Psoas muscle (tissue), 8 donors: ENCODE results near the gene GNE. TPM values are rescaled to one million over a fixed set of nuclear protein-coding genes. Genes with fewer than 3 reads are reported as not detected.
A peak's percentile ranks its signal among the peaks of the same experiment; 100 is the strongest.
"Not testable (repeated sequence)": the region's sequence is repeated elsewhere in the genome, so short reads cannot be mapped to it uniquely, and the experiment has no call there.

Source experiments
- ATAC-seq, 4 donors: fragments of 200-7000 bp; cut with Tn5 transposase; one replicate each; pipeline ENCODE4 v1.9.1; 2020; ENCODE audit warnings: moderate library complexity in 3 of 4, mild to moderate bottlenecking in 2 of 4
- DNase-seq, 2 donors: peaks; one replicate each; pipeline ENCODE4 v3.0.0-alpha.2; 2020
- H3K27ac ChIP-seq: fragments of 200-600 bp; one replicate; pipeline ENCODE4 v1.8.0; 2022
- H3K27me3 ChIP-seq, 3 donors: fragments of 200-600 bp in 1 of 3; one replicate each; pipeline versions ENCODE4 v1.6.1 to v1.8.0; 2013 to 2022; ENCODE audit warnings: low read length in 2 of 3, mild to moderate bottlenecking in 2 of 3, moderate library complexity in 1 of 3; ENCODE audit not compliant: insufficient read depth in 3 of 3
- H3K36me3 ChIP-seq, 2 donors: fragments of 200-600 bp in 1 of 2; one replicate each; pipeline versions ENCODE4 v1.6.1 to v1.8.0; 2013 to 2022; ENCODE audit warnings: low read depth in 1 of 2, mild to moderate bottlenecking in 1 of 2, moderate library complexity in 1 of 2; ENCODE audit not compliant: insufficient read depth in 1 of 2
- H3K4me1 ChIP-seq: fragments of 200-600 bp; one replicate; pipeline ENCODE4 v1.8.0; 2022
- H3K4me3 ChIP-seq: fragments of 200-600 bp; one replicate; pipeline ENCODE4 v1.8.0; 2022; ENCODE audit warnings: mild to moderate bottlenecking
- H3K9me3 ChIP-seq: fragments of 200-600 bp; one replicate; pipeline ENCODE4 v1.8.0; 2022
- WGBS, 3 donors: extraction: QIAGEN DNeasy Blood & Tissue Kit; methylation state at CpG; one replicate each; pipeline versions ENCODE4 v1.1.6 to v1.1.7; 2013; 5-methylcytosine and 5-hydroxymethylcytosine counted together
- intact Hi-C, 2 donors: fragments of 100-400 bp; cut with DNase I; formaldehyde crosslinking; loops; one replicate each; pipeline versions ENCODE4 v1.11.0 to v1.14.2; 2022
- polyA plus RNA-seq, 3 donors: library from polyadenylated mRNA; stranded (reverse); fragments of 200-250 nt; gene quantifications; one replicate each; pipeline ENCODE4 v1.2.3, GENCODE V29; 2013
- total RNA-seq, 4 donors: library from RNA; stranded (reverse); fragmentation: NEBNext Ultra II Directional in 2 of 4; extraction: Animal tissue kit (Norgen Biotek cat#: 25700) in 2 of 4; gene quantifications; one replicate each; pipeline versions ENCODE4 v1.2.1 to v1.2.4, GENCODE V29; 2021 to 2023
- TF ChIP-seq, protein P1 (sequence below): fragments of 200-600 bp; IDR thresholded peaks from one replicate; pipeline ENCODE4 v1.8.0; 2022; ENCODE audit warnings: antibody characterized with exemption
- donor health status: healthy with polysubstance abuse.
- donor health status: DM: no; HTN: no; CAD: no; lungs with moderate emphysema.
- donor health status: Bipolar disorder and iron deficiency.
- donor health status: healthy.
- donor health status: DM: yes; HTN: yes; CAD: no.
- donor health status: DM: no; HTN: no; CAD: no.
- donor health status: DM: no; HTN: no; CAD: no.
- donor health status: DM: yes; HTN: yes; CAD: no.

GNE gene
- total and polyA plus RNA-seq, 7 donors, result 3.0 to 11.6 (median 8.9) TPM

DNA sequence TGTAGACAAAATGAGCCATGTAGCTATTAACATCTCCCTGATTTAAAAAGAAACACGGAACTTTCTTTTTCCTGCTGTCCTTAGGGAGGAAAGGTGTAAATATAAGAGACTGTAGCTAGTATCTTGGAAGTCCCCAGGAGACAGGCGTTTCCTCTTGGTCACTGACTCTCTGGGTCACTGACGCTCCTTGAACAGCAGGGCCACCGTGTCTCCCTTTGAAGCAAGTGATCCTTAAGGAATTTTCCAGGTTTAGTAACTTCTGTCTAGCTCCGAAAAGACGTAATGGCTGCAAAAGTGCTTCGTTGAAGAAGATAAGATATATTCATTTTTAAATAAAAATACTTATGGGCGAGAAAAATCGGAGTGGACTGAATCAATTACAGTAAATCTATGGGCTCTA lies 68.3 kb downstream of the GNE start:
- Histone ChIP-seq H3K27me3 (no peaks in the 10 kb centered on the region), H3K9me3 (no peaks in the 10 kb centered on the region), H3K27ac (peak overlapping the region; percentile 97), H3K36me3 (peaks cover 0 to 4% of the 10 kb centered on the region in 2 donors), H3K4me3 (peak overlapping the region; percentile 95), H3K4me1 (peaks cover 41% of the 10 kb centered on the region)
- DNase-seq (no peak), ATAC-seq (no peak)
- 9 to 13% (median 11%) methylated on average over 9 of the region's 9 CpGs for WGBS, 3 donors
- intact Hi-C loops, result loop anchor here (5.0 kb wide), 2 partner anchors 67 to 137 kb away; partner anchors contain the start of gene GNE (in 1 of the 2)
- TF ChIP-seq, protein P1, sequence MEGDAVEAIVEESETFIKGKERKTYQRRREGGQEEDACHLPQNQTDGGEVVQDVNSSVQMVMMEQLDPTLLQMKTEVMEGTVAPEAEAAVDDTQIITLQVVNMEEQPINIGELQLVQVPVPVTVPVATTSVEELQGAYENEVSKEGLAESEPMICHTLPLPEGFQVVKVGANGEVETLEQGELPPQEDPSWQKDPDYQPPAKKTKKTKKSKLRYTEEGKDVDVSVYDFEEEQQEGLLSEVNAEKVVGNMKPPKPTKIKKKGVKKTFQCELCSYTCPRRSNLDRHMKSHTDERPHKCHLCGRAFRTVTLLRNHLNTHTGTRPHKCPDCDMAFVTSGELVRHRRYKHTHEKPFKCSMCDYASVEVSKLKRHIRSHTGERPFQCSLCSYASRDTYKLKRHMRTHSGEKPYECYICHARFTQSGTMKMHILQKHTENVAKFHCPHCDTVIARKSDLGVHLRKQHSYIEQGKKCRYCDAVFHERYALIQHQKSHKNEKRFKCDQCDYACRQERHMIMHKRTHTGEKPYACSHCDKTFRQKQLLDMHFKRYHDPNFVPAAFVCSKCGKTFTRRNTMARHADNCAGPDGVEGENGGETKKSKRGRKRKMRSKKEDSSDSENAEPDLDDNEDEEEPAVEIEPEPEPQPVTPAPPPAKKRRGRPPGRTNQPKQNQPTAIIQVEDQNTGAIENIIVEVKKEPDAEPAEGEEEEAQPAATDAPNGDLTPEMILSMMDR, result no peak

DNA sequence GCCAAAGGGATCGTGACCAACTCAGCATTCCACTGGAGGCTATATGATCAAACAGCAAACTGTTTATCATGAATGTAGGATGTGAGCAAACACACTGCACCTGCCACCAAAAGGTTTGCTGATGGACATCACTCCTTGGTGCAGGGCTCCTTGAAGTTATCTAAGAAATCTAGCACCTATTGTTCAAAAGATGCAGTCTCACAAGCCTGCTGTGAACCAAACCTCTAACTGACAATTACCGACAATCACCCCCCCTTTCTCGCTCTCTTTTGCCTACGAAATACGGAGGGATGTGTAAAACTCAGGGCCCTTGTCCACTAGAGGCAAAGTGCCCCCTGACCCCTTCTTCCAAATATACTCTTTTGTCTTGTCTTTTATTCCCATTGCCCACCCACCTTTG lies 70.0 kb downstream of the GNE start:
- DNase-seq (no peak), ATAC-seq (no peak)
- no peaks in the 10 kb centered on the region for H3K36me3 ChIP-seq
- no peak overlapping the region for H3K4me3 ChIP-seq
- 80 to 90% (median 89%) methylated on average over 5 of the region's 5 CpGs for WGBS, 3 donors
- H3K27me3 ChIP-seq, result no peaks in the 10 kb centered on the region
- H3K27ac ChIP-seq, result no peak overlapping the region
- H3K9me3 ChIP-seq, result no peaks in the 10 kb centered on the region
- intact Hi-C loops, result no loop called here
- TF ChIP-seq, protein P1, result no peak
- H3K4me1 ChIP-seq, result peaks cover 24% of the 10 kb centered on the region

DNA sequence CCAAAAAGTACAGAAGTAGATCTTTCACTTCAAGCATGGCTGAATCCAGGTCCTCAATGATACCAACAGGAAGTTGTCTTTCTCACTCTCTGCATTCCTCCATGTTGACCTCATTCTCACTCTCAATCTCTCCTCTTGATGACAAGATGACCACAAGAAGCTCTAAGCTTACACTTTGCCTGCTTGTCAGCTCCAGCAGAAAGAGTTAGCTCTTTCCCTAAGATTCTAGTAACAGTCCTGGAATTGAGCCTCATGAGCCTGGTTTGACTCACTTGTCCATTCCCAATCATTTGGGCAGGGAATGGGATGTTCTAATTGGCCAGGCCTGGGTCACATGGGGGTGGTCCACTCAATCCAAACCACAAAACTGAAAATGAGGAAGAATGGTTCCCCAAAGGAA lies 70.8 kb downstream of the GNE start:
- TF ChIP-seq, protein P1, result no peak

DNA sequence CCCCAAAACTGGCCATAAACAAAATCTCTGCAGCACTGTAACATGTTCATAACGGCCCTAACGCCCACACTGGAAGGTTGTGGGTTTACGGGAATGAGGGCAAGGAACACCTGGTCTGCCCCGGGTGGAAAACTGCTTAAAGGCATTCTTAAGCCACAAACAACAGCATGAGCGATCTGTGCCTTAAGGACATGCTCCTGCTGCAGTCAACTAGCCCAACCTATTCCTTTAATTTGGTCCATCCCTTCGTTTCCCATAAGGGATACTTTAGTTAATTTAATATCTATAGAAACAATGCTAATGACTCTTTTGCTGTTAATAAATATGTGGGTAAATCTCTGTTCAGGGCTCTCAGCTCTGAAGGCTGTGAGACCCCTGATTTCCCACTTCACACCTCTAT lies 78.0 kb downstream of the GNE start:
- 84 to 88% (median 87%) methylated on average over 6 of the region's 6 CpGs for WGBS, 3 donors
- H3K36me3 ChIP-seq, intact Hi-C loops, H3K27ac ChIP-seq, H3K27me3 ChIP-seq, H3K9me3 ChIP-seq, DNase-seq, H3K4me3 ChIP-seq, ATAC-seq, H3K4me1 ChIP-seq: not testable (repeated sequence)

More for the DNA sequence above, 70.8 kb downstream of the GNE start:
- Histone ChIP-seq H3K9me3 (no peaks in the 10 kb centered on the region), H3K27me3 (no peaks in the 10 kb centered on the region), H3K4me3 (no peak overlapping the region), H3K4me1 (peaks cover 16% of the 10 kb centered on the region), H3K36me3 (no peaks in the 10 kb centered on the region), H3K27ac (no peak overlapping the region)
- DNase-seq, result no peak
- intact Hi-C loops, result no loop called here
- ATAC-seq, result no peak

DNA sequence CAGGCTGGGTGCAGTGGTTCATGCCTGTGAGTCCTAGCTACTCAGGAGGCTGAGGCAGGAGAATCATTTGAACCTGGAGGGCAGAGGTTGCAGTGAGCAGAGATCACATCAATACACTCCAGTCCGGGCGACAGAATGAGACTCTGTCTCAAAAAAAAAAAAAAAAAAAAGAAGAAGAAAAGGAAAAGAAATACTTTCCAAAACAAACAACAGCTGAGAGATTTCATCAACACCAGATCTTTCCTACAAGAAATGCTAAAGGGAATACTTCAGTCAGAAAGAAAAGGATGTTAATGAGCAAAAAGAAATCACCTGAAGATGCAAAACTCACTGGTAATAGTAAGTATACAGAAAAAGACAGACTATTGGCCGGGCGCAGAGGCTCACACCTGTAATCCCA lies 80.7 kb downstream of the GNE start:
- WGBS, 3 donors, result 78 to 90% (median 82%) methylated on average over 4 of the region's 4 CpGs
- no peak overlapping the region for H3K27ac ChIP-seq
- no peak overlapping the region for H3K4me3 ChIP-seq
- no peaks in the 10 kb centered on the region for H3K9me3 ChIP-seq
- DNase-seq (no peak), ATAC-seq (no peak)
- H3K4me1 ChIP-seq, result no peaks in the 10 kb centered on the region
- no peaks in the 10 kb centered on the region for H3K36me3 ChIP-seq
- TF ChIP-seq, protein P1, result no peak
- H3K27me3 ChIP-seq, result no peaks in the 10 kb centered on the region
- intact Hi-C loops, result no loop called here

DNA sequence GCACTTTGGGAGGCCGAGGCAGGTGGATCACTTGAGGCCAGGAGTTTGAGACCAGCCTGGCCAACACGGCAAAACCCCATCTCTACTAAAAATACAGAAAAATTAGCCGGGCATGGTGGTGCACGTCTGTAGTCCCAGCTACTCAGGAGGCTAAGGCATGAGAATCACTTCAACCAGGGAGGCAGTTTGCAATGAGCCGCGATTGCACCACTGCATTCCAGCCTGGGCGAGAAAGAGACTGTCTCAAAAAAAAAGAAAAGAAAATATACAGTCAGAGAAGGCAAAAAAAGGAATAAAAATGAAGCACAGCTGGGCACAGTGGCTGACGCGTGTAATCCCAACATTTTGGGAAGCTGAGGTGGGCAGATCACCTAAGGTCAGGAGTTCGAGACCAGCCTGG lies 81.8 kb downstream of the GNE start:
- intact Hi-C loops, ATAC-seq: not testable (repeated sequence)
- 92 to 96% (median 93%) methylated on average over 10 of the region's 10 CpGs for WGBS, 3 donors

DNA sequence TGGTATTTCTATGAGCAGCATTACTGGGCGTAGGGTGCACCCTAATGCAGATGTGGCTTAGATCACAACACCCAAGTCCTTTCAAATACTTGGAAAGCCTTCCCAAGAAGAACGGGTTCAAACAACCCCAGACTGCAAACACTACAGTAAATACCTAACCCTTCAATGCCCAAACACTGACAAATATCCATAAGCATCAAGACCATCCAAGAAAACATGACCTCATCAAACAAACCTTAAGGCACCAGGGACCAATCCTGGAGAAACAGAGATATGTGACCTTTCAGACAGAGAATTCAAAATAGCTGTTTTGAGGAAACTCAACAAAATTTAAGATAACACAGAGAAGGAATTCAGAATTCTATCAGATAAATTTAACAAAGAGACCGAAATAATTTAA lies 83.0 kb downstream of the GNE start:
- H3K4me1 ChIP-seq, H3K27ac ChIP-seq, H3K27me3 ChIP-seq, DNase-seq, H3K4me3 ChIP-seq, intact Hi-C loops, H3K36me3 ChIP-seq, H3K9me3 ChIP-seq, ATAC-seq: not testable (repeated sequence)
- WGBS, 3 donors, result 88 to 94% (median 89%) methylated on average over 3 of the region's 3 CpGs

More for the DNA sequence above, 81.8 kb downstream of the GNE start:
- H3K27me3 ChIP-seq, H3K9me3 ChIP-seq, DNase-seq, H3K4me1 ChIP-seq, H3K27ac ChIP-seq, H3K4me3 ChIP-seq, H3K36me3 ChIP-seq: not testable (repeated sequence)
